DND-41 (cell line): ENCODE measurements around the gene KMT5C.

Source experiments
- ATAC-seq: fragments of 200-7000 bp; cut with Tn5 transposase; 3 replicates; pipeline ENCODE4 v1.9.1; 2021; ENCODE audit warnings: low read depth; ENCODE audit not compliant: insufficient read depth
- DNase-seq: peaks from one replicate; pipeline ENCODE4 v3.0.0-alpha.2; 2020
- H2AFZ ChIP-seq: 2 replicates; pipeline ENCODE4 v1.6.0; 2012; ENCODE audit warnings: low read depth, low read length
- H3K27ac ChIP-seq: 2 replicates; pipeline ENCODE4 v1.5.1; 2012; ENCODE audit warnings: low read length, inconsistent platforms
- H3K27me3 ChIP-seq: fragments of 200-600 bp; sonication (generic); 2 replicates; pipeline ENCODE4 v1.6.0; 2012; ENCODE audit warnings: low read length, mild to moderate bottlenecking, inconsistent platforms; ENCODE audit not compliant: insufficient read depth, poor library complexity
- H3K36me3 ChIP-seq: 2 replicates; pipeline ENCODE4 v1.5.1; 2012; ENCODE audit warnings: low read length, inconsistent platforms; ENCODE audit not compliant: insufficient read depth
- H3K4me1 ChIP-seq: 2 replicates; pipeline ENCODE4 v1.5.1; 2012; ENCODE audit warnings: mild to moderate bottlenecking, low read length; ENCODE audit not compliant: insufficient read depth
- H3K4me2 ChIP-seq: 2 replicates; pipeline ENCODE4 v1.6.0; 2012; ENCODE audit warnings: mild to moderate bottlenecking, moderate library complexity, low read length, inconsistent platforms; ENCODE audit not compliant: insufficient read depth
- H3K4me3 ChIP-seq, 2 experiments: fragments of 200-600 bp in 1 of 2; shearing (Covaris generic) in 1 of 2; 2 replicates each; pipeline ENCODE4 v1.5.1; 2012 to 2016; ENCODE audit warnings: inconsistent platforms in 2 of 2, low read length in 2 of 2, mild to moderate bottlenecking in 2 of 2, low read depth in 1 of 2, moderate library complexity in 1 of 2
- H3K79me2 ChIP-seq: 2 replicates; pipeline ENCODE4 v1.6.0; 2012; ENCODE audit warnings: low read length, inconsistent platforms; ENCODE audit not compliant: insufficient read depth
- H3K9ac ChIP-seq: 2 replicates; pipeline ENCODE4 v1.6.0; 2012; ENCODE audit warnings: low read depth, mild to moderate bottlenecking, inconsistent platforms, low read length, moderate library complexity
- H3K9me3 ChIP-seq: 2 replicates; pipeline ENCODE4 v1.5.1; 2012; ENCODE audit warnings: low read length, moderate library complexity, mild to moderate bottlenecking, inconsistent platforms; ENCODE audit not compliant: insufficient read depth, severe bottlenecking
- H4K20me1 ChIP-seq: 2 replicates; pipeline ENCODE4 v1.6.0; 2012; ENCODE audit warnings: low read length; ENCODE audit not compliant: insufficient read depth
- CTCF ChIP-seq: IDR thresholded peaks from 2 replicates; pipeline ENCODE4 v1.5.1; 2012; ENCODE audit warnings: borderline replicate concordance, low read length, moderate library complexity, mild to moderate bottlenecking; ENCODE audit not compliant: poor library complexity, severe bottlenecking; ENCODE audit errors: extremely low read depth
- EZH2 ChIP-seq: IDR thresholded peaks from 3 replicates; pipeline ENCODE4 v1.6.1; 2012; ENCODE audit warnings: borderline replicate concordance, low read depth, mild to moderate bottlenecking, moderate library complexity, low read length, inconsistent platforms; ENCODE audit not compliant: severe bottlenecking

The KMT5C gene

GRCh38 chr19:55382013-55382412 lies 42.3 kb downstream of the KMT5C start:
- Histone ChIP-seq H3K79me2 (peaks cover 49% of the 10 kb centered on the region), H3K4me3 (peak overlapping the region in 1 of 2 experiments; percentile 69; a peak in 2 of 4 replicates), H4K20me1 (peaks cover 12% of the 10 kb centered on the region), H3K27ac (no peak overlapping the region; the same call in 1 of the 2 replicates), H3K36me3 (peaks cover 11% of the 10 kb centered on the region), H3K27me3 (no peaks in the 10 kb centered on the region), H3K4me2 (peak overlapping the region; percentile 84), H3K4me1 (peaks cover 37% of the 10 kb centered on the region), H2AFZ (no peak overlapping the region), H3K9ac (no peak overlapping the region), H3K9me3 (no peaks in the 10 kb centered on the region)
- no peak for TF ChIP-seq CTCF
- TF ChIP-seq EZH2, result no peak
- DNase-seq (no peak), ATAC-seq (no peak)

GRCh38 chr19:55382522-55383054 lies 42.9 kb downstream of the KMT5C start:
- no peak for ATAC-seq
- peak overlapping the region; percentile 41 to 69; a peak in 3 of 4 replicates for H3K4me3 ChIP-seq
- H3K9ac ChIP-seq, result peak overlapping the region; percentile 82
- H3K4me2 ChIP-seq, result peak overlapping the region; percentile 84
- H3K36me3 ChIP-seq, result peaks cover 17% of the 10 kb centered on the region
- peaks cover 43% of the 10 kb centered on the region for H3K4me1 ChIP-seq
- peak overlapping the region; percentile 90 for H3K27ac ChIP-seq
- peaks cover 18% of the 10 kb centered on the region for H4K20me1 ChIP-seq
- peaks cover 55% of the 10 kb centered on the region for H3K79me2 ChIP-seq
- TF ChIP-seq EZH2 (no peak), CTCF (no peak)
- H3K27me3 ChIP-seq, result no peaks in the 10 kb centered on the region
- no peak for DNase-seq
- no peaks in the 10 kb centered on the region for H3K9me3 ChIP-seq
- peak overlapping the region; percentile 84; the same call in 1 of the 2 replicates for H2AFZ ChIP-seq

GRCh38 chr19:55383279-55384130 lies 43.8 kb downstream of the KMT5C start:
- Histone ChIP-seq H3K4me3 (peak overlapping the region; percentile 41 to 69; a peak in 3 of 4 replicates), H2AFZ (peak overlapping the region; percentile 84), H4K20me1 (peaks cover 27% of the 10 kb centered on the region), H3K27ac (peak overlapping the region; percentile 93), H3K27me3 (no peaks in the 10 kb centered on the region), H3K9ac (peak overlapping the region; percentile 82), H3K36me3 (peaks cover 26% of the 10 kb centered on the region), H3K79me2 (peaks cover 64% of the 10 kb centered on the region), H3K4me1 (peaks cover 52% of the 10 kb centered on the region), H3K9me3 (no peaks in the 10 kb centered on the region), H3K4me2 (peak overlapping the region; percentile 98)
- TF ChIP-seq EZH2 (no peak), CTCF (peak; percentile 43)
- ATAC-seq (no peak), DNase-seq (peak; percentile 66)
